ENCODE results near the gene ALDH1A2.

ALDH1A2 gene

GRCh38 chr15:57943171-57943570 is 122.3 kb downstream of the ALDH1A2 start:
- no peak for DNase-seq (ENCODE audit: low spot score)

- no peak for DNase-seq (ENCODE audit: low spot score)
Observed at GRCh38 chr15:57941816-57942215, 123.7 kb downstream of the ALDH1A2 start.

- DNase-seq (ENCODE audit: low spot score): no peak
Observed at GRCh38 chr15:57932348-57932747, 133.2 kb downstream of the ALDH1A2 start.

- DNase-seq (ENCODE audit: low spot score): no peak
Observed at GRCh38 chr15:57931570-57931969, 133.9 kb downstream of the ALDH1A2 start.

DNA sequence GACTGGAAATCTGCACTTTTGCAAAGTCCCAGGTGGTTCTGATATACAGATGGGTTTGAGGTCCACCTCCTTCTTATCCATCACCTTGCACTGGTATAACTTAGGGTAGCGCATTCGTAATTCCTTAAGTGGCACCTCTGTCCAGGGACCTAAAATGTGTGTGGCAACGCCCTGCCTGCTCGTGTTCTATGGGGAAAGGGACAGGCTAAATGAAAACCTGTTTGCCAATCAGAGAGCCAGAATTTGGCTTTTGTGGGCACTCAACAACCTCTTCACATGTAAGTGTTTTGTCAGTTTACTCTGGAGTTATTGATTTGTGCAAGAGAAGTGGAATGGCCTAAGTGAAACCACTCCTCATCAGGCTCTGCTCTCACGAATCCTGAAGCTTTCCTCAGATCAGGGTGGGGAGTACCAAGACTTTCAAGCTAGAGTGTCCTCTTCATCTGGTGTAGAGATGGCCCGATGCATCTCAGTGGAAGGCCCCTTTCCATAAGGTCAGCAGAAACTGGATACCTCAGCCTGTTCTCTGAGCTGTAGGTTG is 138.3 kb downstream of the ALDH1A2 start:
- no peak for DNase-seq (ENCODE audit: low spot score)

GRCh38 chr15:57925650-57926049 is 139.9 kb downstream of the ALDH1A2 start:
- DNase-seq (ENCODE audit: low spot score): no peak

- DNase-seq (ENCODE audit: low spot score): no peak
Observed at GRCh38 chr15:57924598-57924997, 140.9 kb downstream of the ALDH1A2 start.

DNA sequence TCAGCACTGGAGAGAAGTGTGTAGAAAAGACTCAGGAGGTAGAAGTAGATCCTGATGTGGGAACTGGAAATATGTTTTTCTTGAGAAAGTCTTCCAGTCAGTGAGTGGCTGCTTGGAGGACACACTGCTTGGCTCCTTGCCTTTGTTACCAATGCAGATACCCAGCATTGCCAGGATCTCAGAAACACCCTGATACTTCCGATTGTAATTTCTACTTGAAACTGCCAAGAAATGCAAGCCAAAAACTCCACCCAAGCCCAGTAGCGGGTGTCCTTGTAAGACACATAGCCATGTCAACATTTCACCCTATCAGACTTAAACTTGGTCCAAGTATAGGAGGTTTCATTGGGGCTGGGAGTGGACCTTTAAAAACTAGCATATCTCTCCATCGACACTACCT is 141.8 kb downstream of the ALDH1A2 start:
- DNase-seq (ENCODE audit: low spot score): no peak

DNA sequence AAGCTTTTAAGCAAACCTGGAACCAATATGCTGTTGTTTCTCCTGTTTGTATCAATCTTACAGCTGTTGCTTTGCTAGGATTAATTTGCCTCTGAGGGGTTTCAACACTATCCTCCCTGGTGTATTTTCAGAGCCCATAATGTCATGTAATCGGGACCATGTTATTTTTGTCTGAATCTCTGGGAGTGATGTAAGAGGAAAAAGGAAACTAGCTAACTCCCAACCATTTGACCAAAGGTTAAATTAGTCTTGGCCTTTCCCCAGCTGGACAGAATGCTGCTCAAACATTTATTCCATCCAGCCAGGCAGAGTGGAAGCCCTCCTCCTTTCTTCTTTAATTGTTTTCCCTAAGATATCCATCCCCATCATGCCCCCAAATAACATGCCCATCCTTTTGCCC is 142.2 kb downstream of the ALDH1A2 start:
- no peak for DNase-seq (ENCODE audit: low spot score)

DNA sequence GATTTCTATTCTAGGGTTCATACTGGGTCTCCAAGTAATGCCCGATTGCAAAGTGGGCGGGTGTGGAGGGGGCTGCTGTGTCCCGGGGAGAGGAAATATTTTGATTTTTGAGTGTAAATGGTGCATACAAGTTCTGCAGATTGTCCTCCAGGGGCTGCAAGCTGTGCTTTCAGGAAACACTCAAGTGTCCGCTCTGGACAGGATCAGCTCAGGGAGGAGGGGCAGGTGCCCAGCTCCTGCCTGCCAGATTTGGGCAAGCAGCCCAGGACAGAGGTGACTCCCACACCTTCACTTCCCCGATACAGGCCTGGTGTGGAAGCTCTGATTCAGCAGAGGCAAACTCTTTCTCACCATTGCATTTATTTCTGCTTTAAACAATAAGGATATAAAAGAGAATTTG is 142.7 kb downstream of the ALDH1A2 start:
- no peak for DNase-seq (ENCODE audit: low spot score)

- DNase-seq (ENCODE audit: low spot score): no peak
Observed at GRCh38 chr15:57921371-57921770, 144.1 kb downstream of the ALDH1A2 start.

- DNase-seq (ENCODE audit: low spot score): no peak
Observed at GRCh38 chr15:57920911-57921310, 144.6 kb downstream of the ALDH1A2 start.

DNA sequence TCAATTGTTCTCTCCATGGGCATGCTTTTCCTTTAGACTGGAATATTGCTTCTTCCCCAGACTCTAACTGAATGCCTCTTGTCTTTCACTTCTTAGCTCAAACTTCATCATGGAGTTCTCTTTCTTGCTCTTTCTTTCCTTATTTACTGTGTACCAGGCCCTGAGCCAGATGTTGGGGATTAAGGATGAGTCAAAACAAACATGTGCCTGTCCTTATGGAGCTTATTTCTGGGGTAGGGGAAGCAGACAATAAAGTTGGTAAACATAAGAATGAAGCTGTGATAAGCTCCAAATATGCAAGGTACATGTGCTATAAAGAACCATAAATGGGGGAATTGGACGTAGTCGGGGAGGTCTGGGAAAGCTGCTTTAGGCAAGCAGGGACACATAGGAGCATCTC is 145.8 kb downstream of the ALDH1A2 start:
- DNase-seq (ENCODE audit: low spot score): no peak

DNA sequence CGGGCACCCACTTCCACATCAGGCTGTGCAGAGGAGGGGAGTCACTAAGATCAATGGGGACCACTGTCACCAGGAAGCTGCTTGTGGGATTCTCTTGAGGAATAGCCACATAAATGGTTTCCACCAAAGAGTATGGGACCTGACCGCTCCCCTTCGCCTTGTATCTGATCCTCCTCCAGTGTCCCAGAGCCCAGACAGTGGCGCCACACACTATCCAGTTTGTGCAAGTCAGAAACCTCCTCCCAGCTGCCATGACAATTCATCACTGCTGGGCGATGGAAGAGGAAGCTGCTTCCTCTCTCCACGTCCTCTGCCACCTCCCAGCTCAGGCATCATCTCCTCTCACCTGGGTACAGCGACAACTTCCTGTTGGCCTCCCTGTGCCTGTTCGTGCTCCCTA is 147.5 kb downstream of the ALDH1A2 start:
- DNase-seq (ENCODE audit: low spot score): no peak

GRCh38 chr15:57916695-57917094 is 148.8 kb downstream of the ALDH1A2 start:
- no peak for DNase-seq (ENCODE audit: low spot score)

DNA sequence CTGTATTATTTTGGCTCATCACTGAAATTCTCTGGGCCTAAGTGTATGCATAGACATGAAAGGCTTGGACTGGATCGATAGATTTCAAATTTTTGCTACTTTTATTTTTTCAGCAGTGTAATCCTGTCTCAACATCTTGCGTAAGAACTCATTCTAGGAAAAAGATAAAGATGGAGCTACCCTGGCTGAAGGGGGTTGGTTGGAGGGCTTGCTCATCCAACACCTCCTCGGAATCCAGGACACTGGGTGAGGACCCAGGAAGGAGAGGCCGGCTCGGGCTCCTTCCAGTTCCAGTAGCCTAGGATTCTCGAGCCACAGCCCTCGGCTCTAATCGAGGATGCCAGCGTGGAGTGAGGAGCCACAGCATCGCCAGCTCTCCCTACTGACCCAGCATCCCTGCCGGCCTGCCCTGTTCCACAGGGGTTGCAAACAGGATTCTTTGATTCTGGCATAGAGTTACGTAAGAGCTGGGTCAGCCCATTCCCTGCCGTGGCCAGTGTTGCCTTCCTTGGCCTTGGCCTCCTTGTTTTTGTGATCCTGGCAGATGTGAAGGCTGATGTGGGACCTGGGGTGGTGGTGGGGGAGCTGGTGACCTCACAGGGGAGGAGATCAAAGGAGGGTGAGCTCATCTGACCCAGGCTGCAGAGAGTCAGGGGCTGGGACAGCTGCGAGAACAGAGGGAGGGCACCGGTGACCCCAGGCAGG is 149.5 kb downstream of the ALDH1A2 start:
- DNase-seq (ENCODE audit: low spot score): no peak

GRCh38 chr15:57914350-57915055 is 151.0 kb downstream of the ALDH1A2 start:
- DNase-seq (ENCODE audit: low spot score): no peak

GRCh38 chr15:57911247-57911646 is 154.3 kb downstream of the ALDH1A2 start:
- no peak for DNase-seq (ENCODE audit: low spot score)

DNA sequence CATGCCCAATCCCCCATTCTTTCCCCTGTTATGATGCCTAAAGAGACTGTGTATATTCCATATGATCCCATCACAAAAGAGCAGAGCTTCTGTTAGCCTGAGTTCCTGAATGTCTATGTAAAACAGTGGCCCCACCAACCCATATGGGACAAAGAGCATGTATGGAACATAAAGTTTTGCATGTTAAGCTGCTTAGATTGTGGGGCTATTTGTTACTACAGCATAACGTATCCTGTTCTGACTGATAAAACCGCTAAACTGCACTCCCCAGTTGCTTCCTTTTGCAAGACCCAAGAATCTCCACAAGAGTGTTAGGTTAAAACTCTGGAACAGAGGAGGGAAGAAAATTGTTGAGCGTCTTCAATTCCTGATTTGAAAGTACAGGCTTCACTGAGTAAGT is 154.8 kb downstream of the ALDH1A2 start:
- no peak for DNase-seq (ENCODE audit: low spot score)

DNA sequence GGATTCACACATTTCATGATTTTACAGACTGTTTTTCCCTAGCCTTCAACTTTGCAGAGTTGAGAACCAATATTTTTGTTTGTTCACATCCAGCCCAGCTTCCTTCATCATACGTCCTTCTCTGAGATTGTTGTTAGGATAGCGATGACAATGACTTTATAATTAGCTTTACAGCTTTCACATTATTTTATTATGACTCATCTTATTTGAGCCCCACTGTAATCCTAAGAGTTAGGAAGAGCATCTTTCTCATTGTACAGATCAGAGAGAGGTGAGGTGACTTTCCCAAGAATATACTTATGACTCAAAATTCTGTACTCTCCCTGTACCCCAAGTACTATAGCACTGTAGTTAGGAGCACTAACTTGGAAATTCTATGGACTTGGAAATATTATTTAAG is 156.1 kb downstream of the ALDH1A2 start:
- DNase-seq (ENCODE audit: low spot score): no peak

- DNase-seq (ENCODE audit: low spot score): no peak
Observed at GRCh38 chr15:57903626-57904025, 161.9 kb downstream of the ALDH1A2 start.
